RWPE1 (cell line): ENCODE measurements around the gene NAPB.

Source experiments
- CTCF ChIA-PET: fragments of 350-600 bp; sonication (Branson Sonifier 250); formaldehyde crosslinking; extraction: SDS; loops from one replicate; lab custom pipeline; 2021; lab: Yijun Ruan, JAX
- POLR2A ChIA-PET: fragments of 400-600 bp; formaldehyde crosslinking; extraction: SDS; loops from one replicate; lab custom pipeline; 2020; ENCODE audit warnings: antibody characterized with exemption; ENCODE audit not compliant: low non-redundant PET; lab: Yijun Ruan, JAX
- DNase-seq: peaks from one replicate; pipeline ENCODE4 v3.0.0; 2012; ENCODE audit warnings: low spot score
- H3K27ac ChIP-seq: fragments of 450-650 bp; 2 replicates; pipeline ENCODE4 v1.5.1; 2017
- CTCF ChIP-seq: fragments of 450-650 bp; conservative IDR thresholded peaks from 2 replicates; pipeline ENCODE4 v1.5.1; 2017; ENCODE audit warnings: low read depth, mild to moderate bottlenecking

NAPB gene

GRCh38 chr20:23361476-23362391 is 59.6 kb downstream of the NAPB start, which contains the start of gene GZF1:
TSS of gene GZF1 (plus strand) at chr20:23362182. CDS start at chr20:23364384, 2,202 bp downstream.
- ChIA-PET CTCF (interaction anchor here (0.6 kb wide), 1 partner anchor 170 kb away, joined by 3 read pairs; no protein-coding TSS in a partner anchor), POLR2A (no interaction called here)
- peak; percentile 96 for DNase-seq
- no peak for TF ChIP-seq CTCF
- peak within 1 kb of the TSS; percentile 94 for H3K27ac ChIP-seq

- ChIA-PET POLR2A (no interaction called here), CTCF (no interaction called here)
- DNase-seq: peak; percentile 10
- peak overlapping the region; percentile 94 for H3K27ac ChIP-seq
- no peak for TF ChIP-seq CTCF
Observed at GRCh38 chr20:23361119-23361475, 60.2 kb downstream of the NAPB start.

DNA sequence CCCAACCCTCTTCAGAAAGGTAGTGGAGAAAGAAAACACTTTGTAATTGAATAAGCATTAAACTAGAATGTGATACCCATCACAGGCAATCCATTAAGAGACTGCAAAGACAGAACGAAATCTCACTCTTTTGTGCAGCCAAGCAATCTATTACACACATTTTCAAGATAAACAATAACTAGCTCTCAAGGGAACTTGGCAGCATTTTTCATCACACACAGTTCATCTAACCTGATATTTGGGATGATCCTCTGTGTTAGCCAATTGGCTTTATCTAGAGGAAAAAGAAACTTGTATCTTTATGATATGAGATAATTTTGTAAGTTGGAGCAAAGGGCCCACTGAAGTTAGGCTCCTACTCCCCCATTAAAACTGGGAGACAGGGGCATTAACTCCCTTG is 60.8 kb downstream of the NAPB start:
- CTCF ChIA-PET: no interaction called here
- no peak overlapping the region for H3K27ac ChIP-seq
- POLR2A ChIA-PET: no interaction called here
- TF ChIP-seq CTCF: no peak
- no peak for DNase-seq

DNA sequence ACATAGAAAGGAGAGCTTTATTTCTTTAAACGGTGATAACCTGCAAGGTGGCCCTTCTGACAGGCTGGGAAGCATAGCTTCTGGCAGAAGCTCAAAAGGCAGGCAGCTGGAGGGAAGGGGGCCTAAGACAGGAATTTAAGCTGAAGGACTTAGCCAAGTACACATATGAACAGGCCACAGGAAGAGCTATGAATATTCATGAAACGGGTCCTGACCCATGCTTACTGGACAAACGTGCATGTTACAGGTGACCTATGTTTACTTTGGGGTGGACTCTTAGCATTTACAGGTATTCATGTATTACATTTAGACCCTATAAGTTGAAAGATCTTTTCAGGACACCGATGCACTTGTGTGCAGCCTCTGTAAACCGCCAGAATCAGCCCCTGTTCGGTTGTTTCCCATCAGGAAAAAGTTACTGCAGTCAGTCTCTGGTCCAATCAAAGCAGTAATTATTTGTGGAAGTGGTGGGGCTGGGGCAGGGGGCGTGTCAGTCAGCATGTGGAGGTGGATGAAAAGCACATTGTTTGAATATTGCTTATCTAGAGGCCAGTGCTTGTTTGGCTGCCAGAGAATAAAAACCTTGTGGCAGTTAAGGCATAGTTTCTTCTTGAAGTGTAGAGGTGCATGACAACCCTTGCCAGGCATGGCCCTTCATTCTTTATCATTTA is 62.2 kb downstream of the NAPB start:
- POLR2A ChIA-PET: interaction anchor here (0.7 to 1.7 kb wide), 2 partner anchors 9 to 747 kb away, joined by 3 to 14 read pairs; partner anchors contain the start of gene NXT1

GRCh38 chr20:23358563-23358906 is 62.8 kb downstream of the NAPB start:
- DNase-seq: no peak
- TF ChIP-seq CTCF: no peak
- peak overlapping the region; percentile 97 for H3K27ac ChIP-seq
- CTCF ChIA-PET: interaction anchor here (0.5 to 0.6 kb wide), 2 partner anchors 17 to 194 kb away, joined by 3 read pairs; no protein-coding TSS in a partner anchor
- POLR2A ChIA-PET: interaction anchor here (0.7 to 1.7 kb wide), 2 partner anchors 9 to 747 kb away, joined by 3 to 14 read pairs; partner anchors contain the start of gene NXT1

More for the DNA sequence above, 62.2 kb downstream of the NAPB start:
- H3K27ac ChIP-seq: no peak overlapping the region
- DNase-seq: no peak
- CTCF ChIA-PET: interaction anchor here (0.5 to 0.6 kb wide), 2 partner anchors 18 to 194 kb away, joined by 3 read pairs; no protein-coding TSS in a partner anchor
- TF ChIP-seq CTCF: no peak
